IMR-90 (cell line): Measurements from ENCODE around the gene SLC2A2. TPM values are rescaled to one million over a fixed set of nuclear protein-coding genes. Genes with fewer than 3 reads are reported as not detected.
A peak's percentile ranks its signal among the peaks of the same experiment; 100 is the strongest.

Experiments
- ATAC-seq: fragments of 200-7000 bp; cut with Tn5 transposase; 2 replicates; pipeline ENCODE4 v1.9.1; 2020; ENCODE audit warnings: low read depth, mild to moderate bottlenecking, moderate library complexity
- BruUV-seq: library from RNA; stranded (reverse); fragments of 400-500 nt; replicated peaks from 2 replicates; lab custom pipeline; 2021; lab: Mats Ljungman, UMichigan
- CTCF ChIA-PET: fragments of 300-600 bp; formaldehyde crosslinking; extraction: SDS; loops from one replicate; lab custom pipeline; 2021; ENCODE audit warnings: antibody characterized with exemption; lab: Yijun Ruan, JAX
- POLR2A ChIA-PET: fragments of 300-600 bp; sonication (Branson Sonifier 250); formaldehyde crosslinking; loops from one replicate; lab custom pipeline; 2022; ENCODE audit warnings: antibody characterized with exemption; ENCODE audit not compliant: unreplicated experiment; lab: Charles Lee
- DNase-seq: peaks from one replicate; pipeline ENCODE4 v3.0.0; 2013
- H2AFZ ChIP-seq: replicated peaks from 2 replicates; pipeline ENCODE3; 2013; ENCODE audit warnings: low read length, mild to moderate bottlenecking; ENCODE audit not compliant: poor library complexity
- H2AK5ac ChIP-seq: 2 replicates; pipeline ENCODE4 v1.6.1; 2013; ENCODE audit warnings: low read depth, low read length, inconsistent platforms
- H2AK9ac ChIP-seq: replicated peaks from 2 replicates; pipeline ENCODE3; 2013; ENCODE audit warnings: mild to moderate bottlenecking, low read depth, low read length, moderate library complexity; ENCODE audit not compliant: poor library complexity
- H2BK120ac ChIP-seq: 2 replicates; pipeline ENCODE4 v1.6.1; 2013; ENCODE audit warnings: low read depth, low read length, inconsistent platforms
- H2BK15ac ChIP-seq: 3 replicates; pipeline ENCODE4 v1.6.1; 2013; ENCODE audit warnings: low read depth, low read length, inconsistent platforms
- H2BK20ac ChIP-seq: 2 replicates; pipeline ENCODE4 v1.6.1; 2013; ENCODE audit warnings: low read depth, mild to moderate bottlenecking, inconsistent platforms, low read length, moderate library complexity
- H2BK5ac ChIP-seq: 2 replicates; pipeline ENCODE4 v1.6.1; 2013; ENCODE audit warnings: mild to moderate bottlenecking, low read depth, low read length, inconsistent platforms; ENCODE audit not compliant: poor library complexity, severe bottlenecking
- H3K14ac ChIP-seq: replicated peaks from 2 replicates; pipeline ENCODE4 v1.6.1; 2013; ENCODE audit warnings: low read depth, low read length, inconsistent platforms
- H3K18ac ChIP-seq: 2 replicates; pipeline ENCODE4 v1.6.1; 2013; ENCODE audit warnings: low read depth, low read length, control low read depth
- H3K23ac ChIP-seq: 2 replicates; pipeline ENCODE4 v1.6.1; 2013; ENCODE audit warnings: low read depth, low read length, inconsistent platforms
- H3K27ac ChIP-seq: 2 replicates; pipeline ENCODE4 v1.5.1; 2013; ENCODE audit warnings: mild to moderate bottlenecking, control low read depth, low read length; ENCODE audit not compliant: insufficient read depth
- H3K27me3 ChIP-seq: 2 replicates; pipeline ENCODE4 v1.6.1; 2013; ENCODE audit warnings: low read length; ENCODE audit not compliant: control insufficient read depth, insufficient read depth
- H3K36me3 ChIP-seq: 2 replicates; pipeline ENCODE4 v1.6.1; 2013; ENCODE audit warnings: low read length, mixed read lengths; ENCODE audit not compliant: control insufficient read depth, insufficient read depth
- H3K4ac ChIP-seq: 2 replicates; pipeline ENCODE4 v1.6.1; 2013; ENCODE audit warnings: low read depth, low read length, inconsistent platforms
- H3K4me1 ChIP-seq: 2 replicates; pipeline ENCODE4 v1.6.1; 2013; ENCODE audit warnings: low read length, mixed read lengths; ENCODE audit not compliant: control insufficient read depth, insufficient read depth
- H3K4me2 ChIP-seq: 2 replicates; pipeline ENCODE4 v1.6.1; 2013; ENCODE audit warnings: low read depth, mild to moderate bottlenecking, control low read depth, low read length, moderate library complexity
- H3K4me3 ChIP-seq: 2 replicates; pipeline ENCODE4 v1.5.1; 2013; ENCODE audit warnings: low read depth, mild to moderate bottlenecking, control low read depth, low read length, moderate library complexity; ENCODE audit not compliant: insufficient read depth
- H3K56ac ChIP-seq: 2 replicates; pipeline ENCODE4 v1.6.1; 2013; ENCODE audit warnings: low read length, inconsistent platforms; ENCODE audit not compliant: insufficient read depth; ENCODE audit errors: extremely low read depth
- H3K79me1 ChIP-seq, 2 experiments: 2 replicates each; pipeline ENCODE4 v1.6.1; 2013; ENCODE audit warnings: low read length in 2 of 2, inconsistent platforms in 1 of 2, low read depth in 1 of 2
- H3K9ac ChIP-seq: 2 replicates; pipeline ENCODE4 v1.6.1; 2013; ENCODE audit warnings: low read depth, low read length, control low read depth
- H3K9me1 ChIP-seq: 2 replicates; pipeline ENCODE4 v1.6.1; 2013; ENCODE audit warnings: low read length, inconsistent platforms; ENCODE audit not compliant: insufficient read depth
- H3K9me3 ChIP-seq: 2 replicates; pipeline ENCODE4 v1.6.1; 2013; ENCODE audit warnings: low read length; ENCODE audit not compliant: control insufficient read depth, insufficient read depth
- H4K20me1 ChIP-seq: 2 replicates; pipeline ENCODE4 v1.6.1; 2013; ENCODE audit warnings: low read length, inconsistent platforms; ENCODE audit not compliant: insufficient read depth
- H4K5ac ChIP-seq: 2 replicates; pipeline ENCODE4 v1.6.1; 2013; ENCODE audit warnings: mild to moderate bottlenecking, low read depth, low read length, control low read depth
- H4K8ac ChIP-seq, 2 experiments: 2 replicates each; pipeline ENCODE4 v1.6.1; 2013; ENCODE audit warnings: low read depth in 2 of 2, low read length in 2 of 2, control low read depth in 1 of 2, inconsistent platforms in 1 of 2
- H4K91ac ChIP-seq: 2 replicates; pipeline ENCODE4 v1.6.1; 2013; ENCODE audit warnings: low read depth, low read length, inconsistent platforms; ENCODE audit not compliant: insufficient read depth
- BHLHE40 ChIP-seq: fragments of 150-350 bp; IDR thresholded peaks from 2 replicates; pipeline ENCODE4 v1.6.1; 2016; ENCODE audit warnings: mild to moderate bottlenecking, low read depth, low read length
- CEBPB ChIP-seq: IDR thresholded peaks from 2 replicates; pipeline ENCODE4 v1.6.1; 2012; ENCODE audit warnings: low read depth, low read length, improper control_type of control experiment
- CHD1 ChIP-seq: IDR thresholded peaks from 2 replicates; pipeline ENCODE4 v1.6.1; 2012; ENCODE audit warnings: low read depth, low read length, improper control_type of control experiment
- CTCF ChIP-seq: conservative IDR thresholded peaks from 2 replicates; pipeline ENCODE4 v1.5.1; 2012; ENCODE audit warnings: mild to moderate bottlenecking, low read depth, low read length, improper control_type of control experiment
- ELK1 ChIP-seq: fragments of 150-350 bp; IDR thresholded peaks from 2 replicates; pipeline ENCODE4 v1.6.1; 2016; ENCODE audit warnings: low read depth, mild to moderate bottlenecking, low read length, moderate library complexity, borderline replicate concordance
- FOS ChIP-seq: fragments of 150-350 bp; IDR thresholded peaks from 2 replicates; pipeline ENCODE4 v1.6.1; 2016; ENCODE audit warnings: low read depth, low read length
- MAZ ChIP-seq: IDR thresholded peaks from 2 replicates; pipeline ENCODE4 v1.6.1; 2012; ENCODE audit warnings: low read depth, mild to moderate bottlenecking, low read length, improper control_type of control experiment, moderate library complexity, borderline replicate concordance
- MXI1 ChIP-seq: IDR thresholded peaks from 2 replicates; pipeline ENCODE4 v1.6.1; 2012; ENCODE audit warnings: low read depth, mild to moderate bottlenecking, low read length, moderate library complexity, borderline replicate concordance
- NFE2L2 ChIP-seq: fragments of 150-350 bp; IDR thresholded peaks from 2 replicates; pipeline ENCODE4 v1.6.1; 2016; ENCODE audit warnings: low read depth, mild to moderate bottlenecking, low read length
- POLR2A ChIP-seq: IDR thresholded peaks from 2 replicates; pipeline ENCODE4 v1.6.1; 2012; ENCODE audit warnings: mild to moderate bottlenecking, low read depth, low read length
- RAD21 ChIP-seq: IDR thresholded peaks from 2 replicates; pipeline ENCODE4 v1.6.1; 2012; ENCODE audit warnings: low read length, improper control_type of control experiment
- RCOR1 ChIP-seq: IDR thresholded peaks from 2 replicates; pipeline ENCODE4 v1.6.1; 2012; ENCODE audit warnings: mild to moderate bottlenecking, low read length, improper control_type of control experiment; ENCODE audit not compliant: insufficient replicate concordance
- RFX5 ChIP-seq: IDR thresholded peaks from 2 replicates; pipeline ENCODE4 v1.8.0; 2012; ENCODE audit warnings: low read depth, mild to moderate bottlenecking, low read length, moderate library complexity
- SMC3 ChIP-seq: fragments of 150-350 bp; IDR thresholded peaks from 2 replicates; pipeline ENCODE4 v1.6.1; 2016; ENCODE audit warnings: low read depth, mild to moderate bottlenecking, antibody characterized with exemption, low read length, moderate library complexity
- USF2 ChIP-seq: fragments of 150-350 bp; IDR thresholded peaks from 2 replicates; pipeline ENCODE4 v1.6.1; 2017; ENCODE audit warnings: mild to moderate bottlenecking, antibody characterized with exemption, low read length, low read depth
- WGBS, 2 experiments: methylation state at CpG; one replicate each; pipeline versions ENCODE4 v1.1.5 to v1.1.7; 2013; ENCODE audit warnings: missing lambda C conversion rate in 2 of 2; ENCODE audit not compliant: insufficient read length in 1 of 2; ENCODE audit errors: extremely low coverage in 2 of 2; 5-methylcytosine and 5-hydroxymethylcytosine counted together
- dilution Hi-C: fragments of 300-500 bp; cut with HindIII; formaldehyde crosslinking; loops from one replicate; pipeline ENCODE4 v1.14.3; 2018; ENCODE audit warnings: low sequenced_read_pairs; ENCODE audit not compliant: unreplicated experiment
- in situ Hi-C: fragments of 300-500 bp; cut with MboI; formaldehyde crosslinking; loops from 3 replicates; pipeline ENCODE4 v1.14.3; 2019; ENCODE audit warnings: low sequenced_read_pairs, inconsistent platforms, mixed read lengths
- intact Hi-C: fragments of 100-400 bp; cut with micrococcal nuclease; formaldehyde crosslinking; loops from 2 replicates; pipeline ENCODE4 v1.10.0; 2022
- polyA plus RNA-seq, 3 experiments: library from polyadenylated mRNA; depleted of rRNA; stranded (reverse); fragments of >200 nt; gene quantifications; 2 replicates each; pipeline ENCODE4 v1.2.3, GENCODE V29; 2012; ENCODE audit warnings: low replicate concordance in 1 of 3
- total RNA-seq: library from RNA; depleted of rRNA; stranded (reverse); fragments of >200 nt; gene quantifications from 2 replicates; pipeline ENCODE4 v1.2.3, GENCODE V29; 2012

Gene SLC2A2
- total and polyA plus RNA-seq, 2 of the 4 experiments (the other 2 are of a cell fraction): not detected

GRCh38 chr3:171028025-171028778 lies 1.7 kb upstream of the SLC2A2 start:
- BruUV-seq: no TSS peak
- peak overlapping the region; percentile 85 for H3K14ac ChIP-seq
- peak overlapping the region; percentile 97 for H4K91ac ChIP-seq
- no peaks in the 10 kb centered on the region for H3K79me1 ChIP-seq
- H3K18ac ChIP-seq: peak overlapping the region; percentile 92
- intact Hi-C loops: no loop called here
- H3K4me2 ChIP-seq: peak overlapping the region; percentile 85
- H3K9me3 ChIP-seq: no peaks in the 10 kb centered on the region
- H4K5ac ChIP-seq: peak overlapping the region; percentile 81
- ChIA-PET CTCF (no interaction called here), POLR2A (no interaction called here)
- DNase-seq: peak; percentile 92
- peak overlapping the region; percentile 20 for H3K4me3 ChIP-seq
- peak overlapping the region; percentile 86 for H3K27ac ChIP-seq
- peaks cover 7% of the 10 kb centered on the region for H3K9me1 ChIP-seq
- H2BK20ac ChIP-seq: peak overlapping the region; percentile 98
- ATAC-seq: peak; percentile 88
- H2AK5ac ChIP-seq: peak overlapping the region; percentile 65
- peak overlapping the region; percentile 97 for H2BK120ac ChIP-seq
- in situ Hi-C loops: no loop called here
- WGBS, 2 experiments: 18% methylated on average over 25 of the region's 39 CpGs; no CpG with 5 or more reads in 1 of the 2 experiments
- peak overlapping the region; percentile 73 for H2AK9ac ChIP-seq
- H4K20me1 ChIP-seq: no peaks in the 10 kb centered on the region
- H2BK5ac ChIP-seq: peak overlapping the region; percentile 91
- H3K36me3 ChIP-seq: no peaks in the 10 kb centered on the region
- H2AFZ ChIP-seq: peak overlapping the region; percentile 92
- peaks cover 10% of the 10 kb centered on the region for H3K4me1 ChIP-seq
- no peaks in the 10 kb centered on the region for H3K27me3 ChIP-seq
- peak overlapping the region; percentile 97 for H3K23ac ChIP-seq
- peak overlapping the region; percentile 66 for H3K9ac ChIP-seq
- dilution Hi-C loops: no loop called here
- peak overlapping the region; percentile 96 for H3K4ac ChIP-seq
- H4K8ac ChIP-seq: peak overlapping the region; percentile 89 to 92
- H2BK15ac ChIP-seq: peak overlapping the region; percentile 96
- peak overlapping the region; percentile 93 for H3K56ac ChIP-seq
- TF ChIP-seq CEBPB (no peak), FOS (no peak), CTCF (no peak), BHLHE40 (no peak), RAD21 (no peak), NFE2L2 (no peak), MAZ (no peak), RFX5 (no peak), MXI1 (no peak), CHD1 (no peak), ELK1 (no peak), POLR2A (no peak), USF2 (no peak), RCOR1 (no peak), SMC3 (no peak)
